Activated naive CD8-positive, alpha-beta T cell treated with anti-CD3 and anti-CD28 coated beads, Interleukin-2, amount 10 ng/mL, durations not matched to agents 7 days and 5 days (primary cell): Measurements from ENCODE around the gene IQCB1. TPM values are rescaled to one million over a fixed set of nuclear protein-coding genes. Genes with fewer than 3 reads are reported as not detected.

Experiments used
- ATAC-seq: fragments of 150-1000 bp; cut with Tn5 transposase; one replicate; pipeline ENCODE4 v1.10.0; 2021; ENCODE audit warnings: low read depth, moderate library complexity
- POLR2A ChIA-PET: fragments of 350-600 bp; sonication (Branson Sonifier 250); formaldehyde crosslinking; loops from one replicate; lab custom pipeline; 2021; ENCODE audit warnings: antibody characterized with exemption; lab: Charles Lee
- DNase-seq: peaks from one replicate; pipeline ENCODE4 v3.0.0; 2021
- H3K27ac Mint-ChIP-seq: one replicate; pipeline ENCODE4 v1.8.0; 2022; ENCODE audit warnings: mild to moderate bottlenecking, mixed read lengths
- H3K27me3 Mint-ChIP-seq: one replicate; pipeline ENCODE4 v1.8.0; 2022; ENCODE audit warnings: mild to moderate bottlenecking, moderate library complexity, mixed read lengths
- H3K36me3 Mint-ChIP-seq: one replicate; pipeline ENCODE4 v1.8.0; 2021; ENCODE audit warnings: mild to moderate bottlenecking, mixed read lengths
- H3K4me1 Mint-ChIP-seq: one replicate; pipeline ENCODE4 v1.8.0; 2021; ENCODE audit warnings: mixed read lengths
- H3K4me3 Mint-ChIP-seq: one replicate; pipeline ENCODE4 v1.8.0; 2022; ENCODE audit warnings: mild to moderate bottlenecking, moderate library complexity, mixed read lengths
- H3K9me3 Mint-ChIP-seq: one replicate; pipeline ENCODE4 v1.8.0; 2021; ENCODE audit warnings: mixed read lengths
- total RNA-seq, 2 experiments: library from RNA; stranded (reverse); gene quantifications; one replicate each; pipeline ENCODE4 v1.2.3, GENCODE V29; 2021

The IQCB1 gene
- total RNA-seq, 2 experiments from 2014 or later = 29.5 to 33.2 TPM

DNA sequence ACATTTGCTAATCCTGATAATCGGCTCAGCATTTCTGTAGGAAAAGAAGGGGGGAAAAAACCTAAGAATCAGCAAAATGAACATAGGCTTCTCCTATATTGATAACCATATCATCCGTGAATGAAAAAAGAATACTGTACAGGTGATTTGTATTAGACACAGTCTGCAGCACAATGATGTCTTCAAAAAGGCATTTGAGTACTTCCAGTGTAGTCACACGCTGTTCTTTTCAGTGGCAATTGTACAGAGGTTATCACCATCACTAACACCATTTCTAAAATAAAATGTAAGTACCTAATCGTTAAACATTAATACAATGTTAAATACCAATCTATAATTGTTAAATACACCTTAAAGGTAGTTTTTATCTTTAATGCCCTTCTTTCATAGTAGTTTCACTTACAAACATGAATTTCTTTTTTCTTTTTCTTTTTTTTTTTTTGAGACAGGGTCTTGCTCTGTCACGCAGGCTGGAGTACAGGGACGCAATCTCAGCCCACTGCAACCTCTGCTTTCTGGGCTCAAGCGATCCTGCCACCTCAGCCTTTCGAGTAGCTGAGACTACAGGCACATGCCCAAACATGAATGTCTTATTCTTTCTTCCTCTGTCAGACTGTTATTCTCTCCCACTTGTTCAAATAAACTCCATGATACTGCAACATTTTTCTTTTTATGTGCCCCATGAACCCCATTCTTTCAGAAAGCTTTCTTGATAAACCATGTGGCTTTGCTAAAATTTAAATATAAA, 103.7 kb downstream of the IQCB1 start:
- POLR2A ChIA-PET = no interaction called here
- peaks cover 15% of the 10 kb centered on the region for H3K4me1 Mint-ChIP-seq
- no peak overlapping the region for H3K27ac Mint-ChIP-seq
- H3K27me3 Mint-ChIP-seq = no peaks in the 10 kb centered on the region
- no peak overlapping the region for H3K4me3 Mint-ChIP-seq
- peaks cover 25% of the 10 kb centered on the region for H3K36me3 Mint-ChIP-seq
- DNase-seq (no peak), ATAC-seq (no peak)
- H3K9me3 Mint-ChIP-seq = no peaks in the 10 kb centered on the region

DNA sequence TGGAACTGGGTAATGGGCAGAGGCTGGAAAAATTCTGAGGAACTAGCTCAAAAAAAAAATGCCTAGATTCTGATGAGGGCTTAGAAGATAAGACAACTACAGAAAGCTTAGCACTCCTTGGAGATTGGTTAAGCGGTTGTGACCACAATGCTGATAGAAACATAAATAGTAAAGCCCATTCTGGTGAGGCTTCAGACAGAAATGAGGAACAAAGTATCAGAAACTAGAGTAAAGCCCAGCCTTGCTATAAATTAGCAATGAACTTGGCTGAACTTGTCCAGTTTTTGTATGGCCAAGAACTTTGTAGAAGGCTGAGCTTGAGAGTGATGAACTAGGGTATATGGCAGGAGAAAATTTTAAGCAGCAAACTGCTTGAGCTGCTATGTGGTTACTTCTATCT, 110.7 kb downstream of the IQCB1 start:
- no peaks in the 10 kb centered on the region for H3K27me3 Mint-ChIP-seq
- no peak overlapping the region for H3K27ac Mint-ChIP-seq
- H3K4me3 Mint-ChIP-seq = no peak overlapping the region
- POLR2A ChIA-PET = no interaction called here
- H3K9me3 Mint-ChIP-seq = no peaks in the 10 kb centered on the region
- no peak for ATAC-seq
- peaks cover 64% of the 10 kb centered on the region for H3K36me3 Mint-ChIP-seq
- DNase-seq = no peak
- peaks cover 8% of the 10 kb centered on the region for H3K4me1 Mint-ChIP-seq

DNA sequence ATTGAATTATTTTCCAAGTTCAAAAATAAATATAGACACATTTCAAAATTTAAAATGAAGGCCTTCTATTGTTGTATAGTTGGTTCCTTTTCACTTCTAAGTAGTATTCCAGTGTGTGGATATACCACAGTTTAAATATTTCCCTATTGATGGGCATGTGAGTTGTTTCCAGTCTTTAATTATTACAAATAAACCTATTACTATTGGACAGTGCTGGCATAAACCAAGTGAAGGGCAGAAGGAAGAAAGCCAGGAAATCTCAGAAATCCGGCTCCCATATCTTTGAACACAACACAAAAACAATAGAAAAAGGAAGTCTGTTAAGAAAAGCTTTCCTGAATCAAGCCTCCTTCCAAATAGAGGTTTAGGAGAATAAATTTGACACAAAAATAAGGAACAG, 111.4 kb downstream of the IQCB1 start:
- Mint-ChIP-seq H3K9me3 (no peaks in the 10 kb centered on the region), H3K4me1 (peaks cover 8% of the 10 kb centered on the region), H3K27ac (no peak overlapping the region), H3K36me3 (peaks cover 63% of the 10 kb centered on the region), H3K4me3 (no peak overlapping the region), H3K27me3 (no peaks in the 10 kb centered on the region)
- DNase-seq (no peak), ATAC-seq (no peak)
- POLR2A ChIA-PET = no interaction called here

DNA sequence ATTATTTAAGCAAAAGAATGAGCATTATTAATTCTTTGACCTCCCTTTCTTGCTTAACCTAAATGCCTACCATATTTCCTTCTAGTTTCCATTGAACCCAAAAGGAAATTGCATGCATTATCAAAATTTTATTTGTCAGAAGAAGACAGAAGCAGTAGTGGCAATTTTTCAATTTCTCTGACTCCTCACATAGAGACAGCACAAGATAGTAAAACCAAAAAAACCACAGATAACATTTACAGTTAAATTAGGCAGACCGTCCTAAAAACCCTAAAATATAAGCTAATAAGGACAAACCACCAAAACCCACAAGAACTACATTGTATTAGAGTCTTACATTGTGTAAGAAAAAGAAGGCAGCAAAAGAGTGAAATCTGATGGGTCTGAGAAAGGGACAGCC, 112.4 kb downstream of the IQCB1 start:
- POLR2A ChIA-PET = no interaction called here
- no peaks in the 10 kb centered on the region for H3K27me3 Mint-ChIP-seq
- DNase-seq (no peak), ATAC-seq (no peak)
- no peaks in the 10 kb centered on the region for H3K9me3 Mint-ChIP-seq
- H3K27ac Mint-ChIP-seq = no peak overlapping the region
- H3K4me1 Mint-ChIP-seq = peaks cover 17% of the 10 kb centered on the region
- H3K4me3 Mint-ChIP-seq = no peak overlapping the region
- H3K36me3 Mint-ChIP-seq = peaks cover 64% of the 10 kb centered on the region

DNA sequence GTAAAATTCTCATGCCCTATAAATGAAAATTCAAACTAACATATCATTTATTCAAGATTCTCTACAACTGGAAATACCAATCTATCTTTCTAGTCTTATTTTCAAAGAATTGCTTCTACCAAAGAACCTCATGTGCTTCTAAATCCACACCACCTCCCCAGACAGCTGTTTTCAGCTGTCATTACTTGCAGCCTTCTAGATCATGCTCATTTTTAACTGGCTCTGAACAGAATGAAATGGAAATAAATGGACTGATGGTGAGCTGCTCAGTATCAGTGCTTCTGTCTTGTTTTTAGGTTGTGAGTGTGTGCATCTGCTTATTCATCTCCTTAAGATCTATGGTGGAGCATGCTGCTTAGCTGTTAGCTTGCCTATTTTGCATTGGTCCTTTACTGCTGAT, 114.7 kb downstream of the IQCB1 start:
- H3K4me3 Mint-ChIP-seq = no peak overlapping the region

More for the DNA sequence above, 114.7 kb downstream of the IQCB1 start:
- ATAC-seq = no peak
- H3K36me3 Mint-ChIP-seq = peaks cover 64% of the 10 kb centered on the region
- peaks cover 19% of the 10 kb centered on the region for H3K4me1 Mint-ChIP-seq
- DNase-seq = no peak
- POLR2A ChIA-PET = interaction anchor here (1.2 kb wide), 1 partner anchor 59 kb away, joined by 3 read pairs; the partner anchor contains the start of gene HCLS1
- H3K27ac Mint-ChIP-seq = no peak overlapping the region
- no peaks in the 10 kb centered on the region for H3K9me3 Mint-ChIP-seq
- no peaks in the 10 kb centered on the region for H3K27me3 Mint-ChIP-seq

Other genes with a start within 250 kb of the IQCB1 start
- not detected for gene FBXO40, start 241.7 kb downstream of the IQCB1 start, total RNA-seq
- gene HCLS1, start 174.2 kb downstream of the IQCB1 start, total RNA-seq = 100 to 1,000 TPM; 316 to 318 TPM
- 10 to 100 TPM; 36.4 to 41.3 TPM for gene GOLGB1, start 85.3 kb downstream of the IQCB1 start, total RNA-seq
- gene EAF2, start 149 bp upstream of the IQCB1 start, total RNA-seq = 10 to 100 TPM; 11.4 to 13.3 TPM
- gene SLC15A2, start 59.3 kb upstream of the IQCB1 start, total RNA-seq = 1 to 10 TPM; 1.8 to 3.7 TPM
- gene ILDR1, start 187.2 kb upstream of the IQCB1 start, total RNA-seq = not detected
- 1 to 10 TPM in 1 of 2 experiments, under 1 TPM in 1; 0.42 to 1.0 TPM for gene CD86, start 220.3 kb upstream of the IQCB1 start, total RNA-seq